Glomerular visceral epithelial cell (primary cell): ENCODE data around the gene SDK1.

Experiments
- DNase-seq: peaks from one replicate; pipeline ENCODE4 v3.0.0-alpha.2; 2016; ENCODE audit errors: extremely low spot score

SDK1 gene

GRCh38 chr7:4040109-4040928 is 739.3 kb downstream of the SDK1 start:
- DNase-seq: no peak

GRCh38 chr7:4042402-4043045 is 741.5 kb downstream of the SDK1 start:
- DNase-seq: no peak

GRCh38 chr7:4043988-4044387 is 742.9 kb downstream of the SDK1 start:
- DNase-seq: no peak

GRCh38 chr7:4045450-4045849 is 744.4 kb downstream of the SDK1 start:
- DNase-seq: no peak

GRCh38 chr7:4045975-4046374 is 744.9 kb downstream of the SDK1 start:
- no peak for DNase-seq

- no peak for DNase-seq
Observed at GRCh38 chr7:4048336-4048735, 747.3 kb downstream of the SDK1 start.

- DNase-seq: no peak
Observed at GRCh38 chr7:4049202-4049601, 748.1 kb downstream of the SDK1 start.

- DNase-seq: no peak
Observed at GRCh38 chr7:4050126-4050660, 749.1 kb downstream of the SDK1 start.

GRCh38 chr7:4051696-4052095 is 750.6 kb downstream of the SDK1 start:
- DNase-seq: no peak

- no peak for DNase-seq
Observed at GRCh38 chr7:4052130-4052529, 751.1 kb downstream of the SDK1 start.

- DNase-seq: no peak
Observed at GRCh38 chr7:4054158-4054557, 753.1 kb downstream of the SDK1 start.

- no peak for DNase-seq
Observed at GRCh38 chr7:4056552-4057288, 755.7 kb downstream of the SDK1 start.

- DNase-seq: no peak
Observed at GRCh38 chr7:4057289-4057616, 756.2 kb downstream of the SDK1 start.

GRCh38 chr7:4058158-4058557 is 757.1 kb downstream of the SDK1 start:
- DNase-seq: no peak

GRCh38 chr7:4065190-4065589 is 764.1 kb downstream of the SDK1 start:
- DNase-seq: no peak

GRCh38 chr7:4066206-4066605 is 765.2 kb downstream of the SDK1 start:
- no peak for DNase-seq

GRCh38 chr7:4066626-4067475 is 765.8 kb downstream of the SDK1 start:
- no peak for DNase-seq

- no peak for DNase-seq
Observed at GRCh38 chr7:4067476-4067760, 766.4 kb downstream of the SDK1 start.

- DNase-seq: no peak
Observed at GRCh38 chr7:4067874-4068273, 766.8 kb downstream of the SDK1 start.

GRCh38 chr7:4068286-4068685 is 767.2 kb downstream of the SDK1 start:
- no peak for DNase-seq

GRCh38 chr7:4069268-4070095 is 768.4 kb downstream of the SDK1 start:
- no peak for DNase-seq
